CD4-positive, CD25-positive, alpha-beta regulatory T cell (primary cell): ENCODE data around the gene ADAP1. TPM values are rescaled to one million over a fixed set of nuclear protein-coding genes. Genes with fewer than 3 reads are reported as not detected.

Experiments
- ATAC-seq, 2 donors: fragments of 150-1000 bp; cut with Tn5 transposase; one replicate each; pipeline ENCODE4 v1.10.0; 2021; ENCODE audit warnings: low read depth in 2 of 2, moderate number of reproducible peaks in 2 of 2, moderate library complexity in 1 of 2
- DNase-seq, 3 donors: peaks; one replicate each; pipeline versions ENCODE4 v3.0.0 to v3.0.0-alpha.2; 2012 to 2022; ENCODE audit warnings: mixed read lengths in 1 of 3
- H3K27ac ChIP-seq: one replicate; pipeline ENCODE4 v1.7.0; 2013; ENCODE audit warnings: mild to moderate bottlenecking, low read length; ENCODE audit not compliant: insufficient read depth, poor library complexity, severe bottlenecking
- H3K27me3 ChIP-seq: one replicate; pipeline ENCODE4 v1.7.0; 2013; ENCODE audit warnings: low read length; ENCODE audit not compliant: control insufficient read depth, insufficient read depth
- H3K36me3 ChIP-seq: one replicate; pipeline ENCODE4 v1.7.0; 2013; ENCODE audit warnings: mild to moderate bottlenecking, low read length, moderate library complexity; ENCODE audit not compliant: control insufficient read depth, insufficient read depth
- H3K4me1 ChIP-seq: 2 replicates; pipeline ENCODE4 v1.7.0; 2013; ENCODE audit warnings: mild to moderate bottlenecking, low read length; ENCODE audit not compliant: insufficient read depth, control insufficient read depth, poor library complexity, severe bottlenecking
- H3K4me3 ChIP-seq: one replicate; pipeline ENCODE4 v1.7.0; 2013; ENCODE audit warnings: low read depth, mild to moderate bottlenecking, low read length, moderate library complexity
- H3K9me3 ChIP-seq, 2 experiments: 1 replicate in 1 of 2; 2 replicates in 1 of 2; pipeline ENCODE4 v1.7.0; 2013; ENCODE audit warnings: low read length in 2 of 2, mild to moderate bottlenecking in 1 of 2, moderate library complexity in 1 of 2; ENCODE audit not compliant: control insufficient read depth in 2 of 2
- H3K27ac Mint-ChIP-seq, 3 donors: one replicate each; pipeline ENCODE4 v1.8.0; 2020 to 2022; ENCODE audit warnings: mild to moderate bottlenecking in 3 of 3, mixed read lengths in 3 of 3, moderate library complexity in 2 of 3
- H3K27me3 Mint-ChIP-seq: one replicate; pipeline ENCODE4 v1.8.0; 2022; ENCODE audit warnings: mild to moderate bottlenecking, mixed read lengths
- H3K36me3 Mint-ChIP-seq: one replicate; pipeline ENCODE4 v1.8.0; 2020; ENCODE audit warnings: mixed read lengths
- H3K4me1 Mint-ChIP-seq, 4 donors: one replicate each; pipeline ENCODE4 v1.8.0; 2020 to 2022; ENCODE audit warnings: mixed read lengths in 4 of 4, mild to moderate bottlenecking in 1 of 4
- H3K4me3 Mint-ChIP-seq, 4 donors: one replicate each; pipeline ENCODE4 v1.8.0; 2020 to 2022; ENCODE audit warnings: mild to moderate bottlenecking in 4 of 4, mixed read lengths in 4 of 4, moderate library complexity in 3 of 4
- H3K9me3 Mint-ChIP-seq, 7 donors: one replicate each; pipeline ENCODE4 v1.8.0; 2020 to 2022; ENCODE audit warnings: mixed read lengths in 7 of 7, mild to moderate bottlenecking in 3 of 7, moderate library complexity in 2 of 7
- polyA plus RNA-seq, 4 donors: library from polyadenylated mRNA; unstranded; fragments of 300-500 nt; fragmentation: Illumina TruSeq; gene quantifications; one replicate each; pipeline ENCODE4 v1.2.3, GENCODE V29; 2021
- total RNA-seq: library from RNA; stranded (reverse); gene quantifications from one replicate; pipeline ENCODE4 v1.2.3, GENCODE V29; 2022

The ADAP1 gene
- total and polyA plus RNA-seq, 5 donors from 2014 or later = 2.9 to 8.8 (median 5.5) TPM

DNA sequence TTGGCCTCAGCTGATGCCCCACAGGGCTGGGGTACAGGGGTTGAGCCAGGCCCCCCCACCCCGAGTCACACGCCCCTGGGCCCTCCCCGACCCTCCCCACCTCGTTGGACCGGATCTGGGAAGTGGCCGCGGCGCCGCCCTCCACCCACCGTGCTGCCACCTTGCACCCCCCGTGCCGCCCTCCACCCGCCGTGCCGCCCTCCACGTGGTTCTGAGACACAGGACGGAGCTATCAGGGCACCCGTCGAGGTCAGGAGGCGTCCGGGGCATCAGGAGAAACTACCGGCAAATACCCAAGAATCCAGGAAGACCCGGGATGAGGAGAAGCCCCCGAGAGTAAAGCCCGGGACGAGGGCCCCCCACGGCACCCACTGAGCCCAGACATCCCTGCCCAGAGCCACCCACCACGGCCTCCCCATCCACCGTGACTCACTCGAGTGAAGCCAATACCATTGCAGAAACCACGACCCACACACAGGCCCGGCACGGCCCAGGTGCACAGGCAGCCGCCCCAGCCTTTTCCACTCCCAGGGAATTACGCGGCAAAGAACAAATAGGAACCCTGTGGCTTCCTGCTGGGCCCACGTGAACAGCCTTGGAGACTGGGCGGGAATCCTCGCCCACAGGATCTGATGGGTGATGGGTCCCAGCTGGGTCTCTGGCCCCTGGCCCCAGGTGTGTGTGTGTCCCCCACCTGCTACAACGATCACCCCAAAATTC is 34.0 kb downstream of the ADAP1 start:
- DNase-seq (no peak), ATAC-seq (no peak)
- no peaks in the 10 kb centered on the region for H3K9me3 Mint-ChIP-seq
- peak overlapping the region in 2 of 3 donors; percentile 75 to 76 for H3K27ac Mint-ChIP-seq
- no peaks in the 10 kb centered on the region for H3K27me3 ChIP-seq
- no peaks in the 10 kb centered on the region for H3K36me3 Mint-ChIP-seq
- peak overlapping the region; percentile 59 to 70 (median 66) for H3K4me3 Mint-ChIP-seq
- no peaks in the 10 kb centered on the region for H3K27me3 Mint-ChIP-seq
- H3K27ac ChIP-seq = no peak overlapping the region
- no peaks in the 10 kb centered on the region for H3K36me3 ChIP-seq
- H3K4me3 ChIP-seq = no peak overlapping the region
- H3K9me3 ChIP-seq = no peaks in the 10 kb centered on the region
- H3K4me1 ChIP-seq = peaks cover 43% of the 10 kb centered on the region
- peaks cover 0 to 35% (median 4%) of the 10 kb centered on the region in 4 donors for H3K4me1 Mint-ChIP-seq

DNA sequence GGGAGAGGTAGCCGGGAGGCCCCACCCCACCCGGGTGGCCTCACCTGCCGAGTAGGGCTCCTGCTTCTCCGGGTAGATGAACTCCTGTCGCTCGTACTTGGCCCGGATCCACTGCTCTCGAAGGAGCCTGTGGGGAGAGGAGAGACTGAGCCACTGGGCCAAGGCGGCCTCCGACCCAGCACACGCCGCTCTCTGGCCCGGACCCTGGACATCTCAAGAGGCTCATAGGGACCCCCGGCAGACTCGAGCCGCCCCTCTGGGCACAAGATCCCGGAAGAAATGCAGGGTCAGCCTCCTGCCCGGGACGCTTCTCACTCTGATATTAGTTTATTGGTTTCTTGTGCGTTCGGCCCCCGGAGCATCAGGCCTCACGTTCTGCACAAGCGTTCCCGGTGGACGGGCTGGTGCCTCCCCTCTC is 34.5 kb downstream of the ADAP1 start:
- DNase-seq = no peak
- no peak for ATAC-seq
- no peak overlapping the region for H3K27ac ChIP-seq
- H3K27ac Mint-ChIP-seq = no peak overlapping the region
- H3K36me3 ChIP-seq = no peaks in the 10 kb centered on the region
- H3K27me3 Mint-ChIP-seq = no peaks in the 10 kb centered on the region
- H3K27me3 ChIP-seq = no peaks in the 10 kb centered on the region
- peaks cover 40% of the 10 kb centered on the region for H3K4me1 ChIP-seq
- H3K4me3 ChIP-seq = no peak overlapping the region
- no peaks in the 10 kb centered on the region for H3K9me3 ChIP-seq
- peaks cover 0 to 34% (median 4%) of the 10 kb centered on the region in 4 donors for H3K4me1 Mint-ChIP-seq
- H3K36me3 Mint-ChIP-seq = no peaks in the 10 kb centered on the region
- no peaks in the 10 kb centered on the region for H3K9me3 Mint-ChIP-seq
- no peak overlapping the region for H3K4me3 Mint-ChIP-seq

DNA sequence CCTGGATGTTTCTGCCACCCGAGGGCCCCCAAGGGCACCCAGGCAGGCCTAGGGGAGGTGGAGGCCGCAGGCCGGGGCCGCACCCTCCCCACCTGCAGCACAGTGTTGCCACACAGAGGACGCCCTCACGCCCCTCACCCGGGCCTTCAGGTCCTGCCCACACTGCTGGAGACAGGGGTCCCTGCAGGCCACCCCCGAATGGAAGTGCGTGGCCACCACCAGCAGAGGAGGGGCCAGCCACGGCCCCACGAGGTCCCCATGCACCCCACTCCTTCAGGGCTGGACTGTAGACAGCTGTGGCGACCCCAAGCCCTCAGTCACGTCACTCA is 35.4 kb downstream of the ADAP1 start:
- H3K9me3 Mint-ChIP-seq = no peaks in the 10 kb centered on the region

DNA sequence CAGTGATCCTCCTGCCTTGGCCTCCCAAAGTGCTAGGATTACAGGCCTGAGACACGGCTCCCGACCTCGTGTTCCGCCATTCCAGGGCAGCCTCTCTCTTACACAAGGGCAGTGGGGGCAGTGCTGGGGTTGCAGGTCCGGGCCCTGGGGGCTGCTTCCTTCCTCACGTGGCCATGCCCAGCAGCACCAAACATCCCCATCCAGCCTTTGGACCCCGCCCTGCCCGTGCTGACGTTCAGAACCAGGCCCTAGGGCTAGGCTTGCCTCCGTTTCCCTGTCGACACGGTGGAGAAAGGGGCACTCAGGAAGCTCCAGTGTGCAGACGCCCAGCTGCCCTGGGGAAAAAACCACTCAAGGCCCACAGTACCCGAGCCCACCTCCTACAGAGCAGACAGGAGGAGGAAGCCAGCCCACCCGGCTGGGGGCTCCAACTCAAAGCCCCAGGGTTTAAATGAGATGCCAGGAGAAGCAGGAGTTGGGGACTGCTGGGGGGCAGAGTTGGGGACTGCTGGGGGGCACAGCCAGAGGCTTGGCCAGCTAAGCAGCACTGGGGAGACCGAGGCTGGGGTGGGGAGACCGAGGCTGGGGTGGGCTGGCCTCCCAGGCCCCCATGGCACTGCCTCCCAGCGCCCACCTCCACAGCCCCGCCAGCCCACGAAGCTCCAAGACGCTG is 35.9 kb downstream of the ADAP1 start:
- peaks cover 27% of the 10 kb centered on the region for H3K4me1 ChIP-seq
- H3K27ac Mint-ChIP-seq = no peak overlapping the region
- H3K36me3 ChIP-seq = no peaks in the 10 kb centered on the region
- no peaks in the 10 kb centered on the region for H3K27me3 Mint-ChIP-seq
- no peaks in the 10 kb centered on the region for H3K9me3 ChIP-seq
- no peaks in the 10 kb centered on the region for H3K36me3 Mint-ChIP-seq
- DNase-seq = no peak
- H3K4me3 Mint-ChIP-seq = peak overlapping the region in 1 of 4 donors; percentile 35
- H3K4me1 Mint-ChIP-seq = peaks cover 0 to 27% (median 3%) of the 10 kb centered on the region in 4 donors
- H3K4me3 ChIP-seq = no peak overlapping the region
- no peaks in the 10 kb centered on the region for H3K27me3 ChIP-seq
- no peak overlapping the region for H3K27ac ChIP-seq
- no peaks in the 10 kb centered on the region for H3K9me3 Mint-ChIP-seq
- no peak for ATAC-seq

More for the DNA sequence above, 35.4 kb downstream of the ADAP1 start:
- peak overlapping the region in 1 of 3 donors; percentile 52 for H3K27ac Mint-ChIP-seq
- H3K36me3 ChIP-seq = no peaks in the 10 kb centered on the region
- no peaks in the 10 kb centered on the region for H3K9me3 ChIP-seq
- H3K27me3 ChIP-seq = no peaks in the 10 kb centered on the region
- no peak overlapping the region for H3K27ac ChIP-seq
- H3K4me1 ChIP-seq = peaks cover 32% of the 10 kb centered on the region
- no peaks in the 10 kb centered on the region for H3K27me3 Mint-ChIP-seq
- no peak overlapping the region for H3K4me3 ChIP-seq
- no peaks in the 10 kb centered on the region for H3K36me3 Mint-ChIP-seq
- H3K4me1 Mint-ChIP-seq = peaks cover 0 to 27% (median 4%) of the 10 kb centered on the region in 4 donors
- ATAC-seq = no peak
- DNase-seq = no peak
- peak overlapping the region in 1 of 4 donors; percentile 71 for H3K4me3 Mint-ChIP-seq

DNA sequence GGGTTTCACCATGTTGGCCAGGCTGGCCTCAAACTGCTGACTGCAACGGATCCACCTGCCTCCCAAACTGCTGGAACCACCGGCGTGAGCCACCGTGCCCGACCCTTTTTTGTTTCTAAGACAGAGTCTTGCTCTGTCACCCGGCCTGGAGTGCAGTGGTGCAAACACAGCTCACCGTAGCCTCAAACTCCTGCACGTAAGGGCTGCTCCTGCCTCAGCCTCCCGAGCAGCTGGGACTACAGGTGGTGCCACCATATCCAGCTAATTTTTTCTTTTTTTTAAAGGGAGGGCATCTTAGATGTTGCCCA is 36.4 kb downstream of the ADAP1 start:
- Histone ChIP-seq H3K4me1 (peaks cover 22% of the 10 kb centered on the region), H3K27ac (no peak overlapping the region), H3K4me3 (no peak overlapping the region), H3K36me3 (no peaks in the 10 kb centered on the region), H3K27me3 (no peaks in the 10 kb centered on the region), H3K9me3 (no peaks in the 10 kb centered on the region)
- Mint-ChIP-seq H3K27ac (no peak overlapping the region), H3K27me3 (peaks cover 4% of the 10 kb centered on the region), H3K36me3 (no peaks in the 10 kb centered on the region), H3K4me3 (peak overlapping the region in 1 of 4 donors; percentile 35), H3K9me3 (no peaks in the 10 kb centered on the region), H3K4me1 (peaks cover 0 to 23% (median under 1%) of the 10 kb centered on the region in 4 donors)
- ATAC-seq (no peak), DNase-seq (no peak)

DNA sequence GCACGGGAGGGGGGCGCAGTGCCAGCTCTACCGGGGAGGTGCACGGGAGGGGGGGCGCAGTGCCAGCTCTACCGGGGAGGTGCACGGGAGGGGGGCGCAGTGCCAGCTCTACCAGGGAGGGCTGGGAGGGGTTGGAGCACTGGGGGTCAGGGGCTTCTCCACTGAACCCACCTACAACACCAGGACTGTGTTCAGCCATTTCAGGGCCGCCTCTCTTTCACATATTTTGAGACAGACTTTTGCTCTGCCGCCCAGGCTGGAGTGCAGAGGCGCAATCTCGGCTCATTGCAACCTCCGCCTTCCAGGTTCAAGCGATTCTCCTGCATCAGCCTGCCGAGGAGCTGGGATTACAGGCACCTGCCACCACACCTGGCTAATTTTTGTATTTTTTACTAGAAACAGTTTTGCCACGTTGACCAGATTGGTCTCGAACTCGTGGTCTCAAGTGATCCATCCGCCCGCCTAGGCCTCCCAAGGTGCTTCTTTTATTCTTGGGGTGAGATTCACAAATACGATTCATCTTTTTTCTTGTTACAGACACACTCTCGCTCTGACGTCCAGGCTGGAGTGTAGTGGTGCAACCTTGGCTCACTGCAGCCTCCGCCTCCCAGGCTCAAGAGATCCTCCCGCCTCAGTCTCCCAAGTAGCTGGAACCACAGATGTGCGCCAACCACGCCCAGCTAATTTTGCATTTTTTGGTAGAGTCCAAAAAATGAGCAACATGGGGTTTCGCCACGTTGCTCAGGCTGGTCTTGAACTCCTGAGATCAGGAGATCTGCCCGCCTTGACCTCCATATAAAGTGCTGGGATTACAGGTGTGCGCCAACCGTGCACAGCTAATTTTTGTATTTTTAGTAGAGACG is 37.0 kb downstream of the ADAP1 start:
- no peak overlapping the region for H3K4me3 ChIP-seq
- H3K9me3 ChIP-seq = no peaks in the 10 kb centered on the region
- H3K4me1 Mint-ChIP-seq = peaks cover 0 to 19% (median 0%) of the 10 kb centered on the region in 4 donors
- H3K36me3 Mint-ChIP-seq = no peaks in the 10 kb centered on the region
- no peak overlapping the region for H3K27ac ChIP-seq
- H3K4me3 Mint-ChIP-seq = no peak overlapping the region
- ATAC-seq (no peak), DNase-seq (no peak)
- H3K4me1 ChIP-seq = peaks cover 16% of the 10 kb centered on the region
- H3K9me3 Mint-ChIP-seq = no peaks in the 10 kb centered on the region
- peaks cover 5% of the 10 kb centered on the region for H3K27me3 Mint-ChIP-seq
- no peaks in the 10 kb centered on the region for H3K27me3 ChIP-seq
- H3K36me3 ChIP-seq = no peaks in the 10 kb centered on the region
- H3K27ac Mint-ChIP-seq = peak overlapping the region in 1 of 3 donors; percentile 46

DNA sequence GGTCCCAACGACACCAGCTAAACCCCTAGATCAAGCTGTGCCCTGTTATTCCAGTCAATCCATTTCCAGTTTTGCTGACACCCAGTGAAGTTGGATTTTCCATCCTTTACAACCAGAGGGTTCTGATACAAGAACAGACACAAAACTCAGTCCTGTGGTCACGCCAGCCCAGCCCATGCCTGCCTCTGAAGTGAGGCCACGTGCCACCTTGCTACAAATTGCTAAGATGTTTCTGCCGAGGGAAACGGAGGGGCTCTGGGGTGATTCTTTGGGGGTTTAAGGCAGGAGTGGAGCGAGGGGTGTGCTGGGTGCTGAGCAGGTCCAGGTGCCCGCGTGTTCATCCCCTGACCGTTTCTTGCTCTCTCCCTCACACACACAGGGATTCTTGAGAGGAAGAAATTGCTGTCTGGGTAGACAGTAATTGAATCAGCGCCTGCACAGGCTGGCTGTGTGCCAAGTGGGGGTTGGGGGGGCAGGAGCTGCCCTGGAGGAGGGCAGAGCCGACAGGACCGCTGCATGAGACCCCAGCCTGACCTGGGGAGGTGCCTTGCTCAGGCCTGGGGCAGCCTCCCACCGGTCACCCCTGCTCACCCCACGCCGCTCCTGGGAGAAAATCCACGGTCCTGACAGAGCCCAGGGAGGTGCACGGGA is 38.1 kb downstream of the ADAP1 start:
- H3K4me3 ChIP-seq = no peak overlapping the region
- ATAC-seq (no peak), DNase-seq (no peak)
- Mint-ChIP-seq H3K4me1 (peaks cover 0 to 16% (median 0%) of the 10 kb centered on the region in 4 donors), H3K4me3 (peak overlapping the region in 2 of 4 donors; percentile 48 to 72), H3K9me3 (no peaks in the 10 kb centered on the region), H3K27me3 (peaks cover 5% of the 10 kb centered on the region), H3K36me3 (no peaks in the 10 kb centered on the region), H3K27ac (no peak overlapping the region)
- H3K27me3 ChIP-seq = no peaks in the 10 kb centered on the region
- H3K4me1 ChIP-seq = peaks cover 6% of the 10 kb centered on the region
- no peak overlapping the region for H3K27ac ChIP-seq
- no peaks in the 10 kb centered on the region for H3K36me3 ChIP-seq
- no peaks in the 10 kb centered on the region for H3K9me3 ChIP-seq
